ENCODE results near the gene SCAMP3.
"Not testable (repeated sequence)": the region's sequence is repeated elsewhere in the genome, so short reads cannot be mapped to it uniquely, and the experiment has no call there.

SCAMP3 gene

DNA sequence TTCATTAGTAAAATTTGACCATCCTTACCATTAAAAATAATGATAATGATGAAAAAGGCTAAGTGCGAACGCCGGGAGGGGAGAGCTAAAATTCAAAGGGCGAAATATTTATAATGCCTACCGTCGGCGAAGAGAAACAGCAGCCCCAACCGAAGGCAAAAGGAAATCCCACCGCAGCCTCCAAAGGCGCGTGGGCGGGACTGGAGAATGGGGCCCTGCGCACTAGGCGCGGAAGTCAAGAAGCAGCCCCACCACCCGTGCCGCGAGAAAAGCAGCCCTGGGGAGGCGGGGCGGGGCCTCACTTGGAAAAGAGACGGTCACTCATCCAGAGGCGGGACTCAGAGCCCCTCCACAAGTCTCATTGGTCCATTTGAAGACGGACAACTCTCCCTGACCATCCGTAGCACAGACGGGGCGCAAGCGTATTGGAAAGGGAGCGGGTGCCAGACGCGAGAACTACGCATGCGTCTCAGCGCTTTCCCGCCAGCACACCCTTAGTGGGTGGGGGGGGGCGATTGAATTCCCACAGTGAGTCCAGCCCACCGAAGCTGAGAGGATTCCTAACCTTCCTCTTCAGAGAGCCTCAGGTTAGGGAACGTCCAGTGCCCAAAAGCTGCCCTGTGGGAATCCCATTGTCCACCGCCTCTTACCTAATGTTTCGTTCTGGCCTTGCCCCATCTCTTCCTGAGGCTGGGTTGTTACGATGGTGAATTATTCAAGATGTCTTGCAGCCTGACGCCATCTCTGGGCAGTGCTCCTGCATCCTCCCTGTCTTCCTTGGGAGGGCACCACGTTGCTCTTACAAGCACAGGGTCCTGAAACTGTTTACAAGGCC, 34.7 kb downstream of the SCAMP3 start:
- DNase-seq (ENCODE audit: low spot score) = peak; percentile 99

- DNase-seq (ENCODE audit: low spot score) = peak; percentile 55
Measured at GRCh38 chr1:155226910-155227260, 35.3 kb downstream of the SCAMP3 start.

DNA sequence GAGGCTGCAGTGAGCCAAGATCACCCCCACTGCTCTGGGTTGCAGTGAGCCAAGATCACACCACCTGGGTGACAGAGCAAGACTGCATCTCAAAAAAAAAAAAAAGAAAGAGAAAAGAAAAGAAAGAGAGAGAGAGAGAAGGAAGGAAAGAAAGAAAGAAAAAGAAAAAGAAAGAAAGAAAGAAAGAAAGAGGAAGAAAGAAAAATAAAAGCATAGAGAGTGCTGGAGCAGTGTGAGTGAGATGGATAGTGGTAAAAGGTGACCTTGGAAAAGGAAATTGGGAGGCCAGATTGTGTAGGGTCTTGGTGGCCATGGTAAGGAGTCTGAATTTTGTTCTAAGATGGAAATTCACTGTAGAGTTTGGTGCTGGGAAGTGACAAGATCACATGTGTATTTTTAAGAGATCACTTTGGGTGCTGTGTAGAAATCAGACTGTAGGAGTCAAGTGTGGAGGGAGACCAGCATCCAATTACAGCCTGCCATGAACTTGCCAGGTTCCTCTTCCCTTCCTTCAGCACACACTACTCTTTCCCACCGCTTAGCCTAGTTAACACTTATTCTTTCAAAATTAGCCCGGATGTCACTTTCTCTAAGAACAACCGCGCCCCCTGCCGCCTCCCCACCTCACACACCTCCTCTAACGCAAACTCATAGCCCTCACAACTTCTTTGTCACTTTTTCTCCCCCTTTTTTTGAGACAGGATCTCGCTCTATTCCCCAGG, 35.8 kb downstream of the SCAMP3 start:
- peak; percentile 83 for DNase-seq (ENCODE audit: low spot score)

- DNase-seq (ENCODE audit: low spot score) = not testable (repeated sequence)
Measured at GRCh38 chr1:155225404-155225759, 36.8 kb downstream of the SCAMP3 start.

DNA sequence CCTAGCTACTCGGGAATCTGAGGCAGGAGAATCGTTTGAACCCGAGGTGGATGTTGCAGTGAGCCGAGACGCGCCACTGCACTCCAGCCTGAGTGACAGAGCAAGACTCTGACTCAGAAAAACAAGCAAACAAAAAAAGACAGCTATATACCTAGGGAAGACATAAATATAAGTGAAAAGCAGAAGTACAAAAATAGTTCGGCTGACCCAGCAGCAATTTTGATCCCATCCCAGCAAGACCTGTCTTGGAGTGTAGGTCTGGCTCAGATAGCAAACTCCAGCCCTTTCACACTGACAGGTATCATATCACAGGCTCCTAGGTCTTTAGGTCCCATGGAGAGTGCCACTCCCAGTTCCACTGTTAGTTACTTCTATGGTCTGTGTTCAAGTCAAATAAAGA, 39.1 kb downstream of the SCAMP3 start:
- DNase-seq (ENCODE audit: low spot score) = no peak

DNA sequence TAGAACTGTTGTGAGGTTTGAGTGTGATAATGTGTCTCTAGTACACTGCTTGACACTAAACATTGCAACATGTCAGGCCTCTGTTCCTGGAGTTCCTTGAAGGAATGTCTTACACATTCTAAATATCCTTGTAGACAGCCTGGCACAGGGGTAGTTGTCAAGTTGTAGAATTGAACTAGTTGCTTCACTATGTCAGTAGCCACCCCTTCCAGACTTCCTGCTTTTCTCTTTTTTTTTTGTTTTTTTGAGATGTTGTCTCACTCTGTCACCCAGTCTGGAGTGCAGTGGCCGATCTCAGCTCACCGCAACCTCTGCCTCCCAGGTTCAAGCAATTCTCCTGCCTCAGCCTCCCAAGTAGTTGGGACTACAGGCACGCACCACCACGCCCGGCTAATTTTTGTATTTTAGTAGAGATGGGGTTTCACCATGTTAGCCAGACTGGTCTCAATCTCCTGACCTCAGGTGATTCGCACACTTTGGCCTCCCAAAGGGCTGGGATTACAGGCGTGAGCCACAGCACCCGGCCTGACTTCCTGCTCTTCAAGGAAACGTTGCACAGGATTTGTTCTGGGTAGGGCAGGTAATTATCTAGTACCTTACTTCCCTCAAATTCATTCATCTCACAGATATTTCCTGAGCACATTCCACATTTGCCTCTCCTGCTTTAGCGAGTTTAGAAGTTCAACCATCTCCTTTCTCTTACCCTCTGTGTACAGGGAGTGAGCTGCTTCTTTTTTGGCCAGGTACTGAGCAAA, 41.8 kb downstream of the SCAMP3 start:
- DNase-seq (ENCODE audit: low spot score) = peak; percentile 56

- no peak for DNase-seq (ENCODE audit: low spot score)
Measured at GRCh38 chr1:155219592-155220031, 42.5 kb downstream of the SCAMP3 start.

- peak; percentile 49 for DNase-seq (ENCODE audit: low spot score)
Measured at GRCh38 chr1:155218854-155219591, 43.1 kb downstream of the SCAMP3 start.

GRCh38 chr1:155214702-155215101, 47.5 kb downstream of the SCAMP3 start:
- DNase-seq (ENCODE audit: low spot score) = not testable (repeated sequence)

GRCh38 chr1:155212051-155212440, 50.1 kb downstream of the SCAMP3 start:
- DNase-seq (ENCODE audit: low spot score) = not testable (repeated sequence)

DNA sequence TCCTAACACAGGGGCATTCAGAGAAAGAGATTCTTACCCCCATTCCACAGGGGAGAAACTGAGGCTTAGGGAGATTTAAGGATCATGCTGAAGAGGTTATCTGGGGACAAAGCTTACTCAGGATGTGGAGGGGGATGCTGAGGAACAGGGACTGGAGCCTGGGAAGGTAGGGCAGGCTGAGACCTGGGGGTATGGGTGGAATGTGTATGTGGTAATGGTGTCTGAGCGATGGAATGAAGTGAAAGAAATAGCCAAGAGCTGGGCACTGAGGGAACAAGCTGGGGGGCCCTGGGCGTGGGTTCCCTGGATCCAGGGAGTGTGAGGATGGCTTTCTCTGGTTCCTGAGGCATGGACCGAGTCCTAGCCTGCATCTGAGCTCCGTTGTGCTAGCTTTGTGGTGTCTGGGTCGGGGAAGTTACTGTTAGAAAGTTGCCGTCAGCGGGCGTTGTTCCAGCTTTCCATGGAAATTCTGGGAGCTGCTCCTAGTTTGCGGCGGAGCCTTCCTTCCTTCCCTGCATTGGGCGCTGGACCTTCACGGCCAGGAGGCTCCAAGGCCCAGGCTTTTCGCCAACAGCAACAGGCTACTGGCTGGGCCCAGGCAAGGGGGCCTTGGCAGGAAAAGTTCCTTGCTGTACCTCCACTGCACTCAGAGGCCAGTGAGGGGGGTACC, 50.6 kb downstream of the SCAMP3 start:
- not testable (repeated sequence) for DNase-seq (ENCODE audit: low spot score)

- no peak for DNase-seq (ENCODE audit: low spot score)
Measured at GRCh38 chr1:155210314-155211104, 51.7 kb downstream of the SCAMP3 start.

- no peak for DNase-seq (ENCODE audit: low spot score)
Measured at GRCh38 chr1:155209312-155209721, 52.8 kb downstream of the SCAMP3 start.

DNA sequence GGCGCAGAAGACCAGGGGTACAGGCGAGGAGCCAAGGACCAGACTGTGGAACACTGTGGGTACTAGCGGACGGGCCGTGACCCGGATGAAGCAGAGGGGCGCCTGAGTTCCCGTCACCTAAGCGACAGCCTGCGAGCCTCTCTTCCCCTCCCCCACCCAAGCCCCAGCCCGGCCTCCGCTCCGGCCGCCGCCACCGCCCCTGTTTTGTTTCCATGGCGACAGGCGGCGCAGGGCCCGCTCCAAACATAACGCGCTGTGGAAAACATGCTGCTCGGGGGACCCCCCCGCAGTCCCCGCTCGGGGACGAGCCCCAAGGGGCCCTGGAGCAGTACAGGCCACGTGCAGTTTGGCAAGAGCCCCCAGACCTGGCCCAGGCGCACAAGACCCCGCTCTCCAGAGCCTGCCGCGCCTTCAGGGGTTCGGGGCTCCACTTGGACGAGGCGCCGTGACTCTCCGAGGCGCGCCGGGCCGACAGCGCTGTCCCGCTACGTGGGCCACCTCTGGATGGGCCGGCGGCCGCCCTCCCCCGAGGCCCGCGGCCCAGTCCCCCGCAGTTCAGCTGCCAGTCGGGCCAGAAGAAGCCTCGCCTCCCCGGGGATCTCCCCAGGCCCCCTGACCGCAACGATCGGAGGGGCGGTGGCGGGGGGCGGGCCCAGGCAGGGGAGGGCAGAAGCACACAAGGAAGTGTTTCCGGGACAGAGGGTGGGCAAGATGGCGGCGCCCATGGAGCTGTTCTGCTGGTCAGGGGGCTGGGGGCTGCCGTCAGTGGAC, 53.4 kb downstream of the SCAMP3 start, which contains the start of gene MTX1:
TSS of gene MTX1 (plus strand) at position 155 of the 771 bp plus-strand sequence. CDS start at position 265, 110 bp downstream.
- DNase-seq (ENCODE audit: low spot score) = peak; percentile 88

GRCh38 chr1:155207806-155208540, 54.2 kb downstream of the SCAMP3 start, which contains the start of gene THBS3:
TSS of gene THBS3 (minus strand) at chr1:155207897. CDS start at chr1:155207876, 21 bp downstream.
- DNase-seq (ENCODE audit: low spot score) = peak; percentile 45

GRCh38 chr1:155206891-155207805, 55.0 kb downstream of the SCAMP3 start:
- DNase-seq (ENCODE audit: low spot score) = peak; percentile 85
